HEK293 (cell line): ENCODE data around the gene GPATCH2.

Source experiments
- CTCF ChIA-PET: fragments of 350-600 bp; formaldehyde crosslinking; extraction: SDS; loops from one replicate; lab custom pipeline; 2021; ENCODE audit warnings: antibody characterized with exemption; lab: Yijun Ruan, JAX
- POLR2A ChIA-PET: fragments of 300-600 bp; formaldehyde crosslinking; extraction: SDS; loops from one replicate; lab custom pipeline; 2020; ENCODE audit warnings: antibody characterized with exemption, inconsistent platforms; lab: Yijun Ruan, JAX
- H3K27ac ChIP-seq: fragments of 200-500 bp; sonication (Bioruptor generic); 2 replicates; pipeline ENCODE4 v1.5.1; 2014; ENCODE audit warnings: low read depth, low read length, control low read depth, inconsistent platforms; ENCODE audit errors: extremely low read depth
- H3K36me3 ChIP-seq, 2 experiments: fragments of 200-500 bp in 1 of 2; sonication (Bioruptor generic) in 1 of 2; 1 replicate in 1 of 2; 2 replicates in 1 of 2; pipeline ENCODE4 v1.5.1; 2014 to 2017; ENCODE audit warnings: inconsistent platforms in 2 of 2, low read length in 2 of 2; ENCODE audit not compliant: control insufficient read depth in 2 of 2, insufficient read depth in 1 of 2
- H3K4me1 ChIP-seq: fragments of 200-500 bp; sonication (Bioruptor generic); 2 replicates; pipeline ENCODE4 v1.5.1; 2014; ENCODE audit warnings: mild to moderate bottlenecking, low read length, inconsistent platforms; ENCODE audit not compliant: control insufficient read depth, insufficient read depth
- H3K4me3 ChIP-seq: 2 replicates; pipeline ENCODE4 v1.5.1; 2011; ENCODE audit warnings: low read depth, mild to moderate bottlenecking, control low read depth, low read length, moderate library complexity
- H3K9me3 ChIP-seq: fragments of 200-500 bp; sonication (Bioruptor generic); 2 replicates; pipeline ENCODE4 v1.5.1; 2014; ENCODE audit warnings: low read depth, low read length, inconsistent platforms; ENCODE audit not compliant: control insufficient read depth, insufficient read depth
- GFI1B ChIP-seq: fragments of 450-650 bp; formaldehyde crosslinking; IDR thresholded peaks from 2 replicates; pipeline ENCODE4 v1.5.1; 2016; ENCODE audit warnings: missing biosample characterization, missing genetic modification characterization
- HIC1 ChIP-seq: fragments of 450-650 bp; formaldehyde crosslinking; IDR thresholded peaks from 2 replicates; pipeline ENCODE4 v1.5.1; 2016; ENCODE audit warnings: missing biosample characterization, missing genetic modification characterization
- MEIS1 ChIP-seq: sonication (generic); formaldehyde crosslinking; IDR thresholded peaks from 2 replicates; pipeline ENCODE4 v1.8.1; 2022; ENCODE audit warnings: missing genetic modification reagents, mild to moderate bottlenecking, borderline replicate concordance
- PRDM6 ChIP-seq: fragments of 450-650 bp; formaldehyde crosslinking; IDR thresholded peaks from 2 replicates; pipeline ENCODE4 v1.5.1; 2017; ENCODE audit warnings: missing biosample characterization, missing genetic modification characterization
- SALL2 ChIP-seq: fragments of 450-650 bp; formaldehyde crosslinking; IDR thresholded peaks from 2 replicates; pipeline ENCODE4 v1.5.0; 2017; ENCODE audit warnings: missing biosample characterization, mild to moderate bottlenecking, missing genetic modification characterization, borderline replicate concordance
- SP7 ChIP-seq: fragments of 450-650 bp; formaldehyde crosslinking; IDR thresholded peaks from 2 replicates; pipeline ENCODE4 v1.5.1; 2016; ENCODE audit warnings: missing biosample characterization, missing genetic modification characterization
- TSHZ1 ChIP-seq: fragments of 450-650 bp; formaldehyde crosslinking; IDR thresholded peaks from 2 replicates; pipeline ENCODE4 v1.5.1; 2016; ENCODE audit warnings: missing biosample characterization, missing genetic modification characterization, borderline replicate concordance
- WT1 ChIP-seq: fragments of 450-650 bp; formaldehyde crosslinking; IDR thresholded peaks from 2 replicates; pipeline ENCODE4 v1.5.1; 2016; ENCODE audit warnings: missing biosample characterization, missing genetic modification characterization
- ZBTB21 ChIP-seq: fragments of 450-650 bp; formaldehyde crosslinking; IDR thresholded peaks from 2 replicates; pipeline ENCODE4 v1.5.1; 2017; ENCODE audit warnings: missing biosample characterization, missing genetic modification characterization
- ZBTB48 ChIP-seq: fragments of 450-650 bp; formaldehyde crosslinking; IDR thresholded peaks from 2 replicates; pipeline ENCODE4 v1.5.1; 2016; ENCODE audit warnings: missing biosample characterization, missing genetic modification characterization
- ZEB2 ChIP-seq: fragments of 450-650 bp; formaldehyde crosslinking; IDR thresholded peaks from 2 replicates; pipeline ENCODE4 v1.5.1; 2016; ENCODE audit warnings: missing biosample characterization, missing genetic modification characterization
- ZFHX2 ChIP-seq: fragments of 450-650 bp; formaldehyde crosslinking; conservative IDR thresholded peaks from 2 replicates; pipeline ENCODE4 v1.5.1; 2016; ENCODE audit warnings: missing biosample characterization, missing genetic modification characterization
- ZNF114 ChIP-seq: fragments of 450-650 bp; formaldehyde crosslinking; IDR thresholded peaks from 2 replicates; pipeline ENCODE4 v1.5.0; 2017; ENCODE audit warnings: missing biosample characterization, missing genetic modification characterization
- ZNF16 ChIP-seq: fragments of 450-650 bp; formaldehyde crosslinking; IDR thresholded peaks from 2 replicates; pipeline ENCODE4 v1.5.1; 2016; ENCODE audit warnings: low read depth, missing biosample characterization, missing genetic modification characterization
- ZNF169 ChIP-seq: fragments of 450-650 bp; formaldehyde crosslinking; IDR thresholded peaks from 2 replicates; pipeline ENCODE4 v1.5.1; 2016; ENCODE audit warnings: missing biosample characterization, missing genetic modification characterization
- ZNF2 ChIP-seq: fragments of 450-650 bp; formaldehyde crosslinking; IDR thresholded peaks from 2 replicates; pipeline ENCODE4 v1.5.1; 2016; ENCODE audit warnings: missing biosample characterization, missing genetic modification characterization
- ZNF404 ChIP-seq: fragments of 450-650 bp; formaldehyde crosslinking; IDR thresholded peaks from 2 replicates; pipeline ENCODE4 v1.5.1; 2017; ENCODE audit warnings: missing biosample characterization, missing genetic modification characterization
- ZNF521 ChIP-seq: fragments of 450-650 bp; formaldehyde crosslinking; IDR thresholded peaks from 2 replicates; pipeline ENCODE4 v1.5.1; 2017; ENCODE audit warnings: missing biosample characterization, mild to moderate bottlenecking, missing genetic modification characterization
- ZNF624 ChIP-seq: fragments of 450-650 bp; formaldehyde crosslinking; IDR thresholded peaks from 2 replicates; pipeline ENCODE4 v1.5.1; 2017; ENCODE audit warnings: missing biosample characterization, missing genetic modification characterization
- ZNF677 ChIP-seq: fragments of 450-650 bp; IDR thresholded peaks from 2 replicates; pipeline ENCODE4 v1.5.0; 2018; ENCODE audit warnings: missing biosample characterization, mild to moderate bottlenecking, missing genetic modification characterization, moderate library complexity
- ZNF768 ChIP-seq: fragments of 450-650 bp; formaldehyde crosslinking; IDR thresholded peaks from 2 replicates; pipeline ENCODE4 v1.5.1; 2018; ENCODE audit warnings: missing biosample characterization, mild to moderate bottlenecking, missing genetic modification characterization
- ZNF792 ChIP-seq: fragments of 450-650 bp; formaldehyde crosslinking; IDR thresholded peaks from 2 replicates; pipeline ENCODE4 v1.5.1; 2016; ENCODE audit warnings: missing biosample characterization, missing genetic modification characterization
- ZNF830 ChIP-seq: fragments of 450-650 bp; IDR thresholded peaks from 2 replicates; pipeline ENCODE4 v1.5.0; 2018; ENCODE audit warnings: missing biosample characterization, missing genetic modification characterization, low read depth, mild to moderate bottlenecking, moderate library complexity
- ZSCAN18 ChIP-seq: fragments of 450-650 bp; formaldehyde crosslinking; IDR thresholded peaks from 2 replicates; pipeline ENCODE4 v1.5.1; 2016; ENCODE audit warnings: missing biosample characterization, missing genetic modification characterization

The GPATCH2 gene

GRCh38 chr1:217626321-217626720, 4.6 kb downstream of the GPATCH2 start:
- Histone ChIP-seq H3K9me3 (no peaks in the 10 kb centered on the region), H3K4me1 (peaks cover 5% of the 10 kb centered on the region), H3K27ac (no peak overlapping the region), H3K36me3 (no peaks in the 10 kb centered on the region), H3K4me3 (no peak overlapping the region)
- POLR2A ChIA-PET, result no interaction called here
- no peak for TF ChIP-seq ZEB2 (tag by site-specific recombination)
- TF ChIP-seq ZNF114 (tag by site-specific recombination), result no peak
- TF ChIP-seq ZNF169 (tag by site-specific recombination), result no peak
- CTCF ChIA-PET, result no interaction called here

GRCh38 chr1:217622042-217622441, 8.8 kb downstream of the GPATCH2 start:
- no peak for TF ChIP-seq TSHZ1 (tag by site-specific recombination)
- no peak for TF ChIP-seq ZNF404 (tag by site-specific recombination)
- TF ChIP-seq WT1 (tag by site-specific recombination), result no peak
- no peak for TF ChIP-seq ZNF677 (tag by site-specific recombination)
- TF ChIP-seq ZNF2 (tag by site-specific recombination), result no peak
- TF ChIP-seq ZNF768 (tag by site-specific recombination), result no peak
- TF ChIP-seq ZSCAN18 (tag by site-specific recombination), result no peak
- TF ChIP-seq ZNF792 (tag by site-specific recombination), result no peak
- ChIA-PET CTCF (no interaction called here), POLR2A (interaction anchor here (1.1 kb wide), 1 partner anchor 9 kb away, joined by 4 read pairs; the partner anchor contains the start of genes GPATCH2 and SPATA17)
- Histone ChIP-seq H3K36me3 (peaks cover 8 to 17% of the 10 kb centered on the region in 2 experiments; a peak in 2 of 3 replicates), H3K4me3 (no peak overlapping the region), H3K9me3 (no peaks in the 10 kb centered on the region), H3K4me1 (no peaks in the 10 kb centered on the region; the same call in 1 of the 2 replicates), H3K27ac (no peak overlapping the region)

- no peak overlapping the region for H3K27ac ChIP-seq
- H3K4me1 ChIP-seq, result no peaks in the 10 kb centered on the region; the same call in 1 of the 2 replicates
- TF ChIP-seq ZNF521 (tag by site-specific recombination) (no peak), ZFHX2 (tag by site-specific recombination) (no peak), ZNF624 (tag by site-specific recombination) (no peak), SALL2 (tag by site-specific recombination) (no peak), GFI1B (tag by site-specific recombination) (no peak), HIC1 (no peak), PRDM6 (tag by site-specific recombination) (no peak), ZNF16 (tag by site-specific recombination) (no peak), ZBTB48 (tag by site-specific recombination) (no peak), SP7 (tag by site-specific recombination) (no peak), ZNF830 (no peak), ZBTB21 (tag by site-specific recombination) (no peak), MEIS1 (no peak)
- no peak overlapping the region for H3K4me3 ChIP-seq
- POLR2A ChIA-PET, result no interaction called here
- no peaks in the 10 kb centered on the region for H3K9me3 ChIP-seq
- H3K36me3 ChIP-seq, result peaks cover 8 to 17% of the 10 kb centered on the region in 2 experiments; a peak in 2 of 3 replicates
- CTCF ChIA-PET, result no interaction called here
Observed at GRCh38 chr1:217620814-217621213, 10.1 kb downstream of the GPATCH2 start.
